AG09319 (cell line): ENCODE measurements around the gene FMC1.
"Not testable (repeated sequence)": the region's sequence is repeated elsewhere in the genome, so short reads cannot be mapped to it uniquely, and the experiment has no call there.

Experiments used
- DNase-seq: peaks from one replicate; pipeline ENCODE4 v3.0.0-alpha.2; 2010; ENCODE audit warnings: low read depth; ENCODE audit errors: extremely low read depth
- TF ChIP-seq, protein P1 (sequence below): IDR thresholded peaks from 2 replicates; pipeline ENCODE4 v1.5.1; 2011; ENCODE audit warnings: low read depth, mild to moderate bottlenecking, inconsistent platforms, low read length, moderate library complexity

The FMC1 gene

DNA sequence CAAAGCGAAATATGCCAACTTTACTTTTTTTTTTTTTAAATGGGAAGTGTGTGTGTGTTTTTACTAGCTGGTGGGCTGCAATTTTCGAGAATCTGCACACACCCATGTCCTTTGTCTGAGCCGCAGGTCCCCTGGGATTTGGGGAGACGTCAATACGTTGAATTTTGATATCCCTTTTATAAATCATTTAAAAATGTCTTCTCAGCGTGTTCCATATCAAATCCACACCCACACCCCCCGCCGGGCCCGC is 404 bp upstream of the FMC1 start:
- TF ChIP-seq, protein P1, sequence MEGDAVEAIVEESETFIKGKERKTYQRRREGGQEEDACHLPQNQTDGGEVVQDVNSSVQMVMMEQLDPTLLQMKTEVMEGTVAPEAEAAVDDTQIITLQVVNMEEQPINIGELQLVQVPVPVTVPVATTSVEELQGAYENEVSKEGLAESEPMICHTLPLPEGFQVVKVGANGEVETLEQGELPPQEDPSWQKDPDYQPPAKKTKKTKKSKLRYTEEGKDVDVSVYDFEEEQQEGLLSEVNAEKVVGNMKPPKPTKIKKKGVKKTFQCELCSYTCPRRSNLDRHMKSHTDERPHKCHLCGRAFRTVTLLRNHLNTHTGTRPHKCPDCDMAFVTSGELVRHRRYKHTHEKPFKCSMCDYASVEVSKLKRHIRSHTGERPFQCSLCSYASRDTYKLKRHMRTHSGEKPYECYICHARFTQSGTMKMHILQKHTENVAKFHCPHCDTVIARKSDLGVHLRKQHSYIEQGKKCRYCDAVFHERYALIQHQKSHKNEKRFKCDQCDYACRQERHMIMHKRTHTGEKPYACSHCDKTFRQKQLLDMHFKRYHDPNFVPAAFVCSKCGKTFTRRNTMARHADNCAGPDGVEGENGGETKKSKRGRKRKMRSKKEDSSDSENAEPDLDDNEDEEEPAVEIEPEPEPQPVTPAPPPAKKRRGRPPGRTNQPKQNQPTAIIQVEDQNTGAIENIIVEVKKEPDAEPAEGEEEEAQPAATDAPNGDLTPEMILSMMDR = no peak

DNA sequence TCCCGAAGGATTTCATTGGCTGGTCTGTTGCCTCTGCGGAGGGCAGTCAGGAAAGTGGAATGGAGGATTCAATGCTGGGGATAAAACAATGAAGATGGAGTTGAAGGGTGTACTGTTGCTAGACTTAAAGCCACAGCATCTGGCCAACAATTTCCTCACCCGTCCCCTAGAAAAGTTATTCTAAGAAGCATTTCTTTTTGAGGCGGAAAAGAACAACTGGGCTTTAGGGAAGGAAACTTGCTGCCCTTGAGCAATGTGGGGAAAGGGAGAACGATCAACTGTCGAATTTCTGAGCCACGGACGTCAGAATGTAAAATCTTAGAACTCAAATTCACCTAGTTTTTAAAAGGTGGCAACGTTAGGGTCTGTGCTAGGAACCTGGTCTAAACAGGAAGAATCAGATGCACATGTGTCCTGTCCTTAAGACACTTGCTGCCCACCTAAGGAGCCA is 664 bp downstream of the FMC1 start:
- no peak for DNase-seq
- TF ChIP-seq, protein P1 = no peak

More for the DNA sequence above, 404 bp upstream of the FMC1 start:
- no peak for DNase-seq

DNA sequence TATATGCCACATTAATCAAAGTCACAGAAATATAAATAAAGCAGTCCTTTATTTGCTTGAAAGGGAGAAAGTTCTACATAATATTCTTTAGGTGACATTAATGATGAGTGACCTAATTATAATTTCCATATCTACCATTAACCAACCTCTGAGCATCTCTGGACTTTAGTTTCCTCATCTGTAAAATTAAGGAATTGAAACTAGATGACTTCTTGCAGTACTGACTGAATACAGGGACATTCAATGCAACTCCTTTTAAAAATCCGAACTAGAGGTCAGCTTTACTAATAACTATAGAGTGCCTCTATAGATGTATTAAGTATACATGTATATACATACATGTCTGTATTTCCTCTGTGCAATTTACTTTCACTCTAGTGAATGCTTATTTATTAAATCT is 3.9 kb downstream of the FMC1 start:
- TF ChIP-seq, protein P1 = no peak

DNA sequence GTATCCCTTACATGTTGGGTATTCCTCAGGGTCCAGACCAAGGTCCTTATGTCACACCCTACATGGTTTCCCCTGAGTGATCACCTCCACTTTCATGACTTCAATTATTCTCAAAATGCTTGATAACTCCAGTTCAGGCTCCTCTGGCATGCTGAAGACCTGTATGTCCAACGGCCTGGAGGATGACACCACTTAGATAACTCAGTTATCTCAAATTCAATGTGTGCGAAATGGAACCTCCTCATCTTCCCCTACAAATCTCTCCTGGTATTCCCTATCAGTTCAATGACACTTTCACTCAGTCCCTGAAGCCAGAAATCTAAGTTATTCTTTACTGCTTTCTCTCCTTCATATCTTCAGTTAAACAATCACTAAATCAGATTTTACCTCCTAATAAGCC is 9.9 kb downstream of the FMC1 start:
- no peak for DNase-seq
- TF ChIP-seq, protein P1 = no peak

More for the DNA sequence above, 3.9 kb downstream of the FMC1 start:
- DNase-seq = no peak

DNA sequence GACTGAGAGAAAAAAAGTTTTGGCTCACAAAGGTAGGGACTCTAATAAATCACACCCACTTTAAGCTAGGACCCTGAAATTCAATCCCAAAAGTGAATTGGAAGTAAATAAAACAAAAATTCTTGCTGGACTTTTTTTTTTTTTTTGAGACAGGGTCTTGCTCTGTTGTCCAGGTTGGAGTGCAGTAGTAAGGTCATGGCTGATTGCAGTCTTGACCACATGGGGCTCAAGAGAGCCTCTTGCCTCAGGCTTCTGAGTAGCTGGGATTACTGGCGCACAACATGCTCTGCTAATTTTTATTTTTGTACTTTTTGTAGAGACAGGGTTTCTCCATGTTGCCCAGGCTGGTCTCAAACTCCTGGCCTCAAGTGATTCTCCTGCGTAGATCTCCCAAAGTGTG is 13.6 kb downstream of the FMC1 start:
- DNase-seq = no peak
- TF ChIP-seq, protein P1 = no peak

DNA sequence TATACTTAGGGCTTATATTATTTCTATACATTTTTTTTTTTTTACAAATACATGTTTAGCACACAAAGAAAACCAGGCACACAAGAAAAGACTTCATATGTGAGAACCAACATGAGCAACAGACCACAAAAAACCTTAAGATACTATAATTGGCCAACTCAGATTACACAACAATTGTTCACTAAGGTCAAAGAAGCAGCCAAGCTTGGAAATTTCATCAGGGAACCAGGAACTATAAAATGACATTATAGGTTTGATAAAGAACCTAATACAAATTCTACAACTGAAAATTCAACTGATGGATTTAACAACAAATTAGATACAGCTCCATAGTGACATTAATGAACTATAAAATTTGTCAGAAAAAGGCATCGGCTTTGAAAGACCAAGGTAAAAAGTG is 14.2 kb downstream of the FMC1 start:
- TF ChIP-seq, protein P1 = no peak
- no peak for DNase-seq

DNA sequence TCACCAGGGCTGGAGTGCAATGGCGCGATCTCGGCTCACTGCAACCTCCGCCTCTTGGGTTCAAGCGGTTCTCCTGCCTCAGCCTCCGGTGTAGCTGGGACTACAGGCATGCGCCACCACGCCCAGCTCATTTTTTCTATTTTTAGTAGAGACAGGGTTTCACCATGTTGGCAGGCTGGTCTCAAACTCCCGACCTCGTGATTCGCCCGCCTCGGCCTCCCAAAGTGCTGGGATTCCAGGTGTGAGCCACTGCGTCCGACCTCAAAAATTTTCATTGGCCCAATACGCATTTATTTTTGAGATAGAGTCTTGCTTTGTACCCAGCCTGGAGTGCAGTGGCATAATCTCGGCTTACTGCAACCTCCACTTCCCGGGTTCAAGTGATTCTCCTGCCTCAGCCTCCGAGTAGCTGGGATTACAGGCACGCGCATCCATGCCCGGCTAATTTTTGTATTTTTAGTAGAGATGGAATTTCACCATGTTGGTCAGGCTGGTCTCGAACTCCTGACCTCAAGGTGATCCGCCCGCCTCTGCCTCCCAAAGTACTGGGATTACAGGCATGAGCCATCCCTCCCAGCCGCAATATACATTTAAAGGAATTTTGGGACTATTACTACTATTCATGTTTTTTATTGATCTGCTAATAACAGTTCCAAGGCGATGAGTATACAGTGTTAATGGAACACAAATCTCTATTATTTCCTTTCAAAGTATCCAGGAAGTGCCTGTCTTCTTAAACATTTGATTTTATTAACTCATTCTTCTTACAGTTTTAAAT is 16.8 kb downstream of the FMC1 start:
- DNase-seq = not testable (repeated sequence)

DNA sequence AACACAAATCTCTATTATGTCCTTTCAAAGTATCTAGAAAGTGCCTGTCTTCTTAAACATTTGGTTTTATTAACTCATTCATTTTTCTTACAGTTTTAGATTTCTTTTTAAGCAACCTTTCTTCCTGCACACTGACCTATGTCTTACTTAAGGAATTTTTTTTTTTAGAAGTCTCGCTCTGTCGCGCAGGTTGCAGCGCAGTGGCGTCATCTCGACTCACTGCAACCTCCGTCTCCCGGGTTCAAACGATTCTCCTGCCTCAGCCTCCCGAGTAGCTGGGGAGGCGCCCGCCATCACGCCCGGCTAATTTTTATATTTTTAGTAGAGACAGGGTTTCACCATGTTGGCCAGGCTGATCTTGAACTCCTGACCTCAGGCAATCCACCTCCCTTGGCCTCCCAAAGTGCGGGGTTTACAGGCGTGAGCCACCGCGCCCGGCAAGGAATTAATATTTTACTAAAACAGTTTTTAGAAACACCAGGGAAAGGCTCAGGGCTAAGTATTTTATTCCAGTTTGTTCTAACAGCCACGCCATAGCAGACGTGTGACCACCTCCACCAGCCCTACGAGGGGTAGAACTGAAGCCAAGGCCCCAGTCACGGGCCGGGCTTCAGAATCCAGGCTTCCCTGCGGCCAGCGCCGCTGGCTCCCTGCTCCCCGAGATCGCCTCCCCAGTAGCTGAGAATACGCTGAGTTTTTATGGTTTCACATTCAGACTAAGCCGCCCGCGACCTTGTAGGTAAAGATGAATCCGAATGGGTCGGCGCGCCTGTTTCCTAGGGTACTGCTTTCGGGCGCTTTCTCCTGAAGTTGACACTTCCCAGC is 17.6 kb downstream of the FMC1 start:
- no peak for DNase-seq

More for the DNA sequence above, 17.6 kb downstream of the FMC1 start:
- TF ChIP-seq, protein P1 = no peak
